Measurements from ENCODE around the gene CCZ1B.
"Not testable (repeated sequence)": the region's sequence is repeated elsewhere in the genome, so short reads cannot be mapped to it uniquely, and the experiment has no call there.

CCZ1B gene

DNA sequence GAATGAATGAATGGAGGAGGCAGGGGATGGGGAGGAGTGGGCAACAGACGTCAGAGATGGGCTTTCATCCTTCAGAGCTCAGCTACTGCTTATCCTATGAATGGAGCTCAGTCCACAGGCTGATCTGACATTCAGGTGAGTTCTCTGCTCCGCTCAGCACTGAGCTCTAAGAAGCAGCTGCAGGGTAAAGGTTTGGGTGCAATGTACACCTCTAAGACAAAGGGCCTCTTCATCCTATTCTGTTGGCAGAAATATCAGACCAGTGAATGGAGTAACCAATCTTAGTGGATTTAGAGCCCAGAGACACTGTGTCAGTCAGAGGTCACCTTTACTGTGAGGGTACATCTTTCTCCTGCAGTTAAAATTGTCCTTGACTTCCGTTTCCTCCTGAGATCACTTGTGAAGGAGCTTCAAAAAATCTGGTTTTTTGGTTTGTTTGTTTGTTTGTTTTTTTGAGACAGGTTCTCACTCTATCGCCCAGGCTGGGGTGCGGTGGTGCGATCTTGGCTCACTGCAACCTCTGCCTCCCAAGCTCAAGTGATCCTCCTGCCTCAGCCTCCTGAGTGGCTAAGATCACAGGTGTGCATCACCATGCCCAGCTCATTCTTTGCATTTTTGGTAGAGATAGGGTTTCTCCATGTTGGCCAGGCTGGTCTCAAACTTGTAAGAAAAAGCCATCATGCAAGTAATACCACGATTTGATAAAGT, 5.1 kb upstream of the CCZ1B start:
- DNase-seq (ENCODE audit: low read depth in 1 of 2, low spot score in 1 of 2) = no peak

DNA sequence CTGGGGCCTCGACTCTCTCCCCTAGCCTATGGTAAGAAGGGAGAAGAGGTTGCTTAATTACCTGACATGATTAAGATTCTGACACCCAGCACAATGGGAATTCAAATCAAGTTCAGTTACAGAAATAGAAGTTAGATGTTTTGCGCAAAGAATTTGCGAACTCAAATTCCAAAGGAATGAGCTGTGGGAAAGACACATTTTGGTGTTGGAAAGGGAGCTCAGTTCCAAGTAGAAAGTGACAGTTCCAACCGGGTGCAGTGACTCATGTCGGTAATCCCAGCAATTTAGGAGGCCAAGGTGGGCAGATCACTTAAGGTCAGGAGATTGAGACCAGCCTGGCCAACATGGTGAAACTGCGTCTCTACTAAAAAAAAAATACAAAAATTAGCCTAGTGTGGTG, 4.0 kb upstream of the CCZ1B start:
- DNase-seq (ENCODE audit: low read depth in 1 of 2, low spot score in 1 of 2) = not testable (repeated sequence)

DNA sequence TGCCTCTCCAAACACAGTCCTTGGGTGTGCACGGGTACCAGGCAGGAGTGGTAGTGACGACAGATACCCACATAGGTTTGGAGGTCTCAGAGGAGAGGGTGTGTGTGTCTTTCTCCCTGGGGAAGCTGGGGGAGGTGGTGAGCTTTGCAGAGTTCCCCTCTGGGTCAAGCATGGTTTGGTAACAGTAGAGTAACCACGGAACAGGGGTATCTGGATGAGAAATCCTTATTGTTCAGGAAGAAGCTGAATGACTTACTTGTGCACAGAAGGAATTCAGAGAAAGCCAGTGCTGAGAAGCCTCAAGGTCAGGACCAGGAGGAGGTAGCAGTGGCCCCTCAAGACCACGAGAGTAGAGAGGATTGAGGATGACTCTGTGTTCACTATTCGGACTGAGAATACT, 3.5 kb upstream of the CCZ1B start:
- not testable (repeated sequence) for DNase-seq (ENCODE audit: low read depth in 1 of 2, low spot score in 1 of 2)

DNA sequence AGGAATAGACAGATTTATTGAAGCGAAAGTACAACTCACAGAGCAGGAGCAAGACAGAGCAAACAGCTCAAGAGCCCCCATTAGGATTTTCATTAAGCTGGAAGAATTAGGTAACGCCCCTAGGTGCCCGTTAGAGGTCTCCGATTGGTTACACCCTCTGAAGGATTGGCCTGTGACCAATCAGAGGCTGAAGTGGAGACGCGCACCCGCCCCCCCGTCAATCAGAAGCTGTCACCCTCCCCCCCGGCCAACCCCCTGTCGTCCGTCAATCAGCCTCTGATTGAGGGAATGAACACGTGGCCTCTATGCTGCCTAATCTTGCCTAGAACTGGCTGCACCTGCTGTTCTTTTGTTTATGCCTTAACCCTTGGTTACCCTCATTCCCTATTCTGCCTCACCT, 1.1 kb upstream of the CCZ1B start:
- DNase-seq (ENCODE audit: low read depth in 1 of 2, low spot score in 1 of 2) = not testable (repeated sequence)

DNA sequence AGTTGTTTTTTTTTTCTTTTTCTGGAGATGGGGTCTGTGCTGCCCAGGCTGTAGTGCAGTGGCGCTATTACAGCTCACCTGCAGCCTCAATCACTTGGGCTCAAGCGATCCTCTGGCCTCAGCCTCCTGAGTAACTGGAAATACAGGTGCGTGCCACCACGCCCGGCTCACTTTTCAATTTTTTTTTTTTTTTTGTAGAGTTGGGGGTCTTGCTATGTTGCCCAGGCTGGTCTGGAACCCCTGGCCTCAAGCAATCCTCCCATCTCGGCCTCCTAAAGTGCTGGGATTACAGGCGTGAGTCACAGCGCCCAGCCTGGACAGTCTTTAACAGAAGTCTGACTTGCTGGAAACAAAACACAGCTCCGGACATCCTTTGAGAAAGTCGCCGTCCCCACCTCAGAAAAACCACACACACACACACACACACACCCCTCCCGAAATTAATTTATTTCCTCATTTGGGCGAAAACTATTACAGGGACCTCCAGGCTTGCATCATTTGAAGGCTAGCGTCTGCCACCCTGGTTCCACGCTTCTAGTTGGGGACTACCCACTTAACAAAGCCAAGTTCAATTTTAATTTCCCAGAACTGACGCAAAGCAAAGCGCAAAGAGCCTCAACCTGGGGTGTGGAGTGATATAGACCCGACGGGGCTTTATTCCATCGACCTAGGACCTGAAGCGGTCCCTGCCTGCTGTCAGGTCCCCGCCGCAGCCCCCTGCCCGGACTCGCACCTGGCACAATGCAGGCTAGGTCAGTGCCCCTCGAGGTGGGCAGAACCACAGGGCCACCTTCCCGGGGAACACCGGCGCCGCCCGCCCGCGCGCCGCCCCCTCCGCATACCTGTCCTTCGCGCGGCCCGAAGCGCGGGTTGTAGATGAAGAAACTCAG, 594 bp downstream of the CCZ1B start:
- not testable (repeated sequence) for DNase-seq (ENCODE audit: low read depth in 1 of 2, low spot score in 1 of 2)

DNA sequence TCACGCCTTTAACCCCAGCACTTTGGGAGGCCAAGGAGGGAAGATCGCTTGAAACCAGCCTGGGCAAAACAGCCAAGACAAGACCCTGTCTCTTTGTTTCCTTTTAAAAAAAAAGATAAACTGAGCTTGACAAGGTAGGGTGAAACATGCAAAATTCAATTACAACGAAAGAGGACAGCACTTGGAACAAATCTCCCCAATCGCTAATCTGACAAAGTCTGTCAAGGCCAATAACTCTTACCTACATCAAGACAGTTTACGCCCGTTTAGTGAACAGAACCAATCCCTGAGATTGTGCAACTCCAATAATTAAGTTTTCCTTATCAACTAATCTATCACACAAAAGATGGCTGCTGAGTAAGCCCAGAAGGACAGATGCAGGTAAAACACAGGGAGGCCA, 4.5 kb downstream of the CCZ1B start:
- DNase-seq (ENCODE audit: low read depth in 1 of 2, low spot score in 1 of 2) = not testable (repeated sequence)

DNA sequence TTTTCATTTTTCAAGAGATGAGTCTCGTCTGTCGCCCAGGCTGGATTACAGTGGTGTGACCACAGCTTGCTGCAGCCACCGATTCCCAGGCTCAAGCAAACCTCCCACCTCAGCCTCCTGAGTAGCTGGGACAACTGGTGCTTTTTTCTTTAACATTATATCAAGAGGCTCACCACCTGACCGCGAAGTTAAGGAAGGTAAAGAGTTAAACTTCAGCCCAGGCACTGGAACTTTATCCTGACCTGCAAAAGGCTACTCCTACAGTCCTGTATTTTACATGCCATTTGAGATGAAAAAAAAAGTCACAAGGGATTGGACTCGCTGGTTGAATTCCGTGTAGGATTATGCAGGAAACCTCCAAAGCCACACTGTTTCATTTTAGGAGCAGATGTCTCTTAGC, 10.6 kb downstream of the CCZ1B start:
- not testable (repeated sequence) for DNase-seq (ENCODE audit: low read depth in 1 of 2, low spot score in 1 of 2)

DNA sequence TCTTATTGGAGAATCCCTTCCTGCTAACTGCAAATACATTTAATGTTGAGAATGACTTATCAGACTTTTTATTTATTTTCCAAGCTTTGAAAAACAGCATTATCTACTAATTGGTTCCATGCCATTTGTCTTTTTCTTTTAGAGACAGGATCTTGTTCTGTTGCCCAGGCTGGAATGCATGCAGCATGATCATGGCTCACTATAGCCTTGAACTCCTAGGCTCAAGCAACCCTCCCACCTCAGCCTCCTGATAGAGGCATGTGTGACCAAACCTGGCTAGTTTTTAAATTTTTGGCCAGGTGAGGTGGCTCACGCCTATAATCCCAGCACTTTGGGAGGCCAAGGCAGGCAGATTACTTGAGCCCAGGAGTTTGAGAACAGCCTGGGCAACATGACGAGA, 13.1 kb downstream of the CCZ1B start:
- not testable (repeated sequence) for DNase-seq (ENCODE audit: low read depth in 1 of 2, low spot score in 1 of 2)

DNA sequence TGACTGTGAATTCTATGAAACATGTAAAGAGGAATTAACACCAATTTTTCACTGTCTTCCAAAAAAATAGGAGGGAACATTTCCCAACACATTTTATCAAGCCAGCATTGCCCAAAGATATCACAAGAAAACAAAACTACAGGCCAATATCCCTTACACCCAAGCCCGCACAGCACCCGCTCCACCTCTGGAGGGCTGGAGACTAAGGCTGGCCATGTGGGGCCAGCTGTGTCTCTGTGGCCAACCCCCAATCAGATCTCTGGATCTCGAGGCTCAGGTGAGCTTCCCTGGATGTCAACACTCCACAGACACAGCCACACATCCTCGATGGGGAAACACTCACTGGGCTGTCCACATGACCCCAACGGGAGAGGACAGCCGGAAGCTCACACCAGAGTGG, 18.1 kb downstream of the CCZ1B start:
- not testable (repeated sequence) for DNase-seq (ENCODE audit: low read depth in 1 of 2, low spot score in 1 of 2)

DNA sequence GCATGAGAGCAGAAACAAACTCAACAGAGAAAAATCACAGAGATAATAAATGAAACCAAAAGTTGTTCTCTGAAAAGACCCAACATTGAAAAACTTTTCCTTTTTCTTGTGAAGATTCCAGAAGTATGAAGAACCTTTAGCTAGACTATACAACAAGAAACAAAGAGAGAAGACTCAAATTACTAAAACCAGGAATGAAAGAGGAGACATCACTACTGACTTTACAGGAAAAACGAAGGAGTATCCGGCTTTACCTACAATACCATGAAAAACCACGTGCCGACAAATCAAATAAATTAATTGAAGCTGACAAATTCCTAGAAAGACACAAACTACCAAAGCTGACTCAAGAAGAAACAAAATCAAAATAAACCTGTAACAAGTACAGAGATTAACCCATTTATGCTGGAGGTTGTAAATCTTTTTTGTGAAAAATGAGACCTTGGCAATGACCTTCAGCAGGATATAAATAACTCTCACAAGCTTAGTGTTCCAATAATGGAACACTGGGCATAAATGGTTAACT, 18.6 kb downstream of the CCZ1B start:
- not testable (repeated sequence) for DNase-seq (ENCODE audit: low read depth in 1 of 2, low spot score in 1 of 2)

DNA sequence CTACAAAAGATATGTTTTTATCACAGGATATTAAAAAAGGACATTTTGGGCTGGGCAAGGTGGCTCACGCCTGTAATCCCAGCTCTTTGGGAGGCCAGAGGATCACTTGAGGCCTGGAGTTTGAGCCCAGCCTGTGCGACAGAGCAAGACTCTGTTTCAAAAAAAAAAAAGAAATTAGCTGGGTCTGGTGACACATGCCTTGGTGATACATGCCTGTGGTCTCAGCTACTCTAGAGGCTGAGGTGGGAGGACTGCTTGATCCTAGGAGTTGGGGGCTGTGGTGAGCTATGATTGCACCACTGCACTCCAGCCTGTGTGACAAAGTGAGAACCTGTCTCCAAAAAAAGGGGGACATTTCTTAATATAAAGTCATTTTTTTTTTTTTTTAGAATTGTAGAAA, 25.7 kb downstream of the CCZ1B start:
- DNase-seq (ENCODE audit: low read depth in 1 of 2, low spot score in 1 of 2) = not testable (repeated sequence)

DNA sequence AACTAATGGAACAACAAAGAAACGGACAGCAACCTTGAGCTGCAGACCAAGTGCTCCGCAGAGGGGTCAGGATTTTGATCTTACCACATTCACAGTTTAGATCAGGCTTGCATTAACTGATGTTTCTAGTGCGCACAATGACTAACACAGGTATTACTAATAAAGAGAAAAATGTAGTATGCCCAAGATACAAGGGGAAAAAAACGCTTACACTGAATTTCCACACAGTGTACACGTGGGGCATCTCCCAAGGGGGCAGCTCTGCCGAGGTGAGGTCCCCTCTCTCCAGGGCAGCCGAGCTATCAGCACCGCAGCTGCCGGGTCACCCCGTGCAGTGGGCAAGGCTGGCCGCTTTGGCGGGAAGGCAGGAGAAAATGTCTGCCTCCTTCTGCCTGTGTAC, 26.2 kb downstream of the CCZ1B start:
- DNase-seq (ENCODE audit: low read depth in 1 of 2, low spot score in 1 of 2) = not testable (repeated sequence)

DNA sequence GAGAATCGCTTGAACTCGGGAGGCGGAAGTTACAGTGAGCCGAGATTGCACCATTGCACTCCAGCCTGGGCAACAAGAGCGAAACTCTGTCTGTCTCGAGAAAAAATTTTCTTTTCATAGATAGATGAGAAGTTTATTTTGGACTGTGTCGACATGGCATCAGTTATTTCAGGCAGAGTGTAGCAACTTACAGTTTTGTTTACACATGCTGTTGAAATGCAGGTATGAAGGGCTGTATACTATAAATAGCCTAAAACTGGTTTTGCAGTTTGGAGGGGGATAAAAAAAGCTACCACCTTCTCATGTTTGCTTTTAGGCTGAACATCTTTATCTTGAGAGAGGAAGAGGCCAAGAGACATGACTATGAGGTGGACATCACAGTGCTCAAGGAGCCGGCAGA, 28.0 kb downstream of the CCZ1B start:
- DNase-seq (ENCODE audit: low read depth in 1 of 2, low spot score in 1 of 2) = not testable (repeated sequence)

DNA sequence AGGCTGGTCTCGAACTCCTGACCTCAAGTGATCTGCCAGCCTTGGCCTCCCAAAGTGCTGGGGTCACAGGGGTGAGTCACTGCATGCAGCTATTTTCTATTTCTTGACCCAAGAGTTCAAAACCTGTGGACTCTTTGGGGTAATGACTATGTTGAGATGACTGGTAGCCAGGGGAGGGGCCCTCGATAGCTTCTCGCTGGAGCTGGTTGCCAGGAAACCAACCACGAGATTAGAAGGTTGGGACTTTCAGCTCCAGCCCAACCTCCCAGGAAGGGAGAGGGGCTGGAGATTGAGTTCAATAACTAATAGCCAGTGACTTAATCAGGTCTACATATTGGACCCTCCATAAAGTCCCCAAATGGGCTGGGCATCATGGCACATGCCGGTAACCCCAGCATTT, 28.9 kb downstream of the CCZ1B start:
- not testable (repeated sequence) for DNase-seq (ENCODE audit: low read depth in 1 of 2, low spot score in 1 of 2)

DNA sequence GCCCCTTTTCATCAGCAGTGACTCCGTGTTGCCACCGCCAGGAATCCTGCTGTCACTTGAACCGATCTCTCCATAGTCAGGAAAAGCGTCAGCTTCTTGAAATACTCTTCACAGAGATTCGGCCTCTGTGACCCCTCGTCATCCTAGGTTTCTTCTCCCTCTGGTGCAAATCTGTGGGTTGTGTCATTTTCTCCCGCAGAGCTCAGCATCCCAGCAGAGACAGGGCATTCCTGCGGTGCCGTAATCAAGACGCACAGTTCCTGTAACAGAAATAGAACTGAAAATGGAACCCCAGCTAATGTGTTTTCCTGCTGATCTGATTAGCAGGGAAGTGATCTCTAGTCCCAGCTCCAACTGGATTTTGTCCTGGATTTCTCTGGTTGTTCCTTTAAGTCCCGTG, 31.8 kb downstream of the CCZ1B start:
- not testable (repeated sequence) for DNase-seq (ENCODE audit: low read depth in 1 of 2, low spot score in 1 of 2)

DNA sequence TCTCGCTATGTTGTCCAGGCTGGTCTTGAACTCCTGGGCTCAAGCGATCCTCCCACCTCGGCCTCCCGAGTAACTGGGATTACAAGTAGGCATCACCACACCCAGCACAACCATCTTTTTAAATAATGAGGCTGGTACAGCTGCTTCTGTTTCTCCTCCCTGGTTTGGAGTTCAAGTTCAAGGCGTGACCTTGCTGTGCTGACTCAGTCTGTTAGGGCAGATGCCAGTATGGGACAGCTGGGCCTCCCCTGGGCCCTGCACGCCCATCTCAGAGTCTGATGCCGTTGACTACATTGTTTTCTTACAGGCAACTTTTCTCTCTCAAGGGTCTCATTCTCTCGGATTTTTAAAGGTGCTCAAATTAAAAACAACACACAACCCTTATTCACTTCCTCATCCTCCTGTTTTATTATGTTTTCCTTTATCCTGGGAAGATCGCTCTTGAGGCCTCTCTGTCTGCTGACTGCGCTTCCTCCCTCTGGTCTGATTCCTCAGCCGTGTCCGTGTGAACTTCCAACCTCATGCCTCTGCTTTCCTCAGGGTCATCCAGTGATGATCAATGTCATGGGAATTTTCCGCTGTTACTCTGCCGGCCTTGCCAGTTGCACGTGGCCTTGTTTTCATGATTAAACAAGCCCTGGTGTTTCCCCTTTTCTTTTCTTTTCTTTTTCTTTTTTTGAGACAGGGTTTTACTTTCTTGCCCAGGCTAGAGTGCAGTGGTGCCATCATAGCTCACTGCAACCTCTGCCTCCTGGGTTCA, 33.8 kb downstream of the CCZ1B start:
- DNase-seq (ENCODE audit: low read depth in 1 of 2, low spot score in 1 of 2) = not testable (repeated sequence)

DNA sequence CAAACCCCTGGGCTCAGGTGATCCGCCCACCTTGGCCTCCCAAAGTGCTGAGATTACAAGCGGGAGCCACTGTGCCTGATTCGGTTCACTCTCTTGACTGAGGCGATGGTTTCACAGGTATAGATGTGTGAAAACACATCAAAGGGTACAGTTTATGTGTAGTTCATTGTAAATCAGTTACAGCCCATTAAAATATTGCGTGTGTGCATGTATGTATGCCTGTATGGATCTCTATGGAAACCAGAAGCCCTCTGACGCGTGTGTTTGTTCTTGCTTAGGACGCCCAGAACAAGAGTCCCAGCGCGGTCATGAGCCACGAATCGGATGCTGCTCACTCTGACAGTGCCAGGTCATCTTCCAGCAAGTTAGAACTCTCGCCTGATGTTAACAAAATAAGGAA, 36.7 kb downstream of the CCZ1B start:
- DNase-seq (ENCODE audit: low read depth in 1 of 2, low spot score in 1 of 2) = not testable (repeated sequence)

DNA sequence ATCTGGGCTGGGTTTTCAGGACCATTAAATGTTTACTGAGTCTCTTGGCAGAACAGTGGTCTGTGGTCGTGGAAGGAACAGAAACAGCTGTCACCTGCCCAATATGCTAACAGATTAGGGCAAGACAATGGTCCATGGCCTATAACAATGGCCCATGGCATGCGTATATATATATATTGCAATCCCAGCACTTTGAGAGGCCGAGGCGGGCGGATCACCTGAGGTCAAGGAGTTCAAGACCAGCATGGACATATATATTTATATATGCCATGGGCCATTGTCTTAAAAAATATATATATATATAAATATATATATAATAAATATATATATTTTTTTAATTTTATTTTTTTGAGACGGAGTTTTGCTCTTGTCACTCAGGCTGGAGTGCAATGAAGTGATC, 44.5 kb downstream of the CCZ1B start:
- not testable (repeated sequence) for DNase-seq (ENCODE audit: low read depth in 1 of 2, low spot score in 1 of 2)

DNA sequence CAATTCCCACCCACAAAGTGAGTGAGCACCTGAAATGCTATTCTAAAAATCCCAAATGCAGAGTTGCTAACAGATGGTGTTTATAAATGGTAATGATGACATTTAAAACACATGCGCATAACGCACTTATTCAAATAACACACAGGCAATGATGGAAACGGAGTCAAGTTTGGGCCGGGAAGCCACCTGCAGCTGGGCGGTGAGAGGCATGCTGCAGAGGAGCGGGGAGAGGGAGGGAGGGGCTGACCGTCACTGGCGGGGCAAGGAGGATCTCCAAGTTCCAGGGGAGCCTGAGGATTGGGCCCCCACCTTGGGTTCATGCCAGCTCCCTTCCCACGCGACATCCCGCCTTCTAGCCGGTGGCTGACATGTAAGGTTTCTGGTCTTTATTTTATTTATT, 64.9 kb downstream of the CCZ1B start:
- not testable (repeated sequence) for DNase-seq (ENCODE audit: low read depth in 1 of 2, low spot score in 1 of 2)

DNA sequence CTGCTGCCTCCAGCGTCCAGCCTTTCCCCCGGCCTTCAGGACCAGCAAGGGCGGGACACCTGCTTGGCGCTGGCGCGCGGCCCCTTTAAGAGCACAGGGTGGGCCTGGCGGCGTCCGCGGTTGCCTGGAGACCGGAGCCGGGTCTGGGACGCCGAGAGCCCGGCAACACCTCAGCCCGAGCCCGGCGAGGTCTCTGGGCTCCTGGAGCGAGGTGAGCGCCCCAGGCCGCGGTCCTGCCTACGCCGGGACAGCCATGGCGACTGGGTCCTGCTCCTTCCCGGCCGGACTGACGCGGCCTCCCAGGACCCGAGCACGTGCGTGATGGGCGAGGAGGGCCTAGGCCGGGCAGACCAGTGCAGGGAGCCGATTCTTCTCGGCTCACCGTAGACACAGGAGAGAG, 72.1 kb downstream of the CCZ1B start, which contains the start of gene RSPH10B2:
Gene RSPH10B2, plus strand, starts transcription at position 140 of the 400 bp plus-strand sequence. CDS start 3,575 bp downstream, outside the sequence.
- DNase-seq (ENCODE audit: low read depth in 1 of 2, low spot score in 1 of 2) = not testable (repeated sequence)

DNA sequence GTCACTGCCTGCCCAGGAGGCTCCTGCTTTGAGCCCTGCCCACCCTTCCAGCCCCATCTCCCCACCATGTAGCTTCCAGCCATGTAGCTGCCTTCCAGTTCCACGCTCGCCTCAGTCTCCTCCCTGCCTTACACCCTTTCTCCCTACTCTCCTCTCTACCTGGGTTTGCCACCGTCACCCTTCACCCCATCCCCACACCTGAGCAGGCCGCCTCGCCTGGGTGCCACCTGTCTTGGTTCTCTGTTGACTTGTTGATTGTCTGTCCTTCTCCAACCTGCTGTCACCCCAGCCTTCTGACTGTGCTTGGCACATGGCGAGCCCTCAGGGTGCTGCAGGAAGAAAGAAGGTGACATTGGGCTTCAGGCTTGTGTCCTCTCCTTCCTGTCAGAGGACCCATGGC, 75.9 kb downstream of the CCZ1B start:
- DNase-seq (ENCODE audit: low read depth in 1 of 2, low spot score in 1 of 2) = not testable (repeated sequence)
